ENCODE data around the gene TMEM232.
"Not testable (repeated sequence)": the region's sequence is repeated elsewhere in the genome, so short reads cannot be mapped to it uniquely, and the experiment has no call there.

TMEM232 gene

GRCh38 chr5:110618941-110619340, 107.5 kb downstream of the TMEM232 start:
- DNase-seq = no peak

DNA sequence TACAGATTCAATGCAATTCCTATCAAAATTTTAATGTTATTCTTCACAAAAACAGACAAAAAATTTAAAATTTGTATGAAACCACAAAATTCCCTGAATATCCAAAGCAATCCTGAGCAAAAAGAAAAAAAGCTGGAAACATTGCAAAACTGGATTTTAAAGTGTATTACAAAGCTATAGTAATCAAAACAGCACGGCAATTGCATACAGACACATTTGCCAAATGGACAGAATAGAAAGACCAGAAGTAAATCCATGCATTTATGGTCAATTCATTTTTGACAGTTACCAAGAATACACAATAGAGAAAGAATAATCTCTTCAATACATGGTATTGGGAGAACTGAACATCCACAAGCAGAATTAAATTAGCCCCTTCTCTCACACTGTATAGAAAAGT, 110.5 kb downstream of the TMEM232 start:
- DNase-seq = no peak

DNA sequence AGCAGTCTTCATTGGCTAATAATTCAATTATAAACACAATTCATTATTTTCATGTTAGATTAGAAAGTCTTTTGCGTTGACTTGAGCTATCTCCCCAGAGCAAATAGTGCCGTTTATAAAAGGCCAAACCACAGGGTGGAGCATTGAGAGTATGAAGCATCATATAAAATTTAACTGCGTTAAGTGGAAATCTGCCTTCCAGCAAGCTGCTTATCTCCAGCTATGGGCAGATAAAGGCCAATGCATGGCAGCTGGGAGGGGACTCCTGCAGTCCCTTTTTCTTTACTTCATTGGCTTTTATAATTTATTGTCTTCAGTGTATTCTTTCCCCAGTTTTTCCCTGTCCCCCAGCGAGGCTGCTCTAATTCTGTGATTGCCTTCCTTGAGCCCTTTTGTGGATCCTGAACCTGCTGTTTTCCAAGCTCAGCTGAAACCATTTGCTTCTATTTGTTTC, 113.7 kb downstream of the TMEM232 start:
- DNase-seq = no peak

GRCh38 chr5:110611817-110612216, 114.7 kb downstream of the TMEM232 start:
- DNase-seq = no peak

DNA sequence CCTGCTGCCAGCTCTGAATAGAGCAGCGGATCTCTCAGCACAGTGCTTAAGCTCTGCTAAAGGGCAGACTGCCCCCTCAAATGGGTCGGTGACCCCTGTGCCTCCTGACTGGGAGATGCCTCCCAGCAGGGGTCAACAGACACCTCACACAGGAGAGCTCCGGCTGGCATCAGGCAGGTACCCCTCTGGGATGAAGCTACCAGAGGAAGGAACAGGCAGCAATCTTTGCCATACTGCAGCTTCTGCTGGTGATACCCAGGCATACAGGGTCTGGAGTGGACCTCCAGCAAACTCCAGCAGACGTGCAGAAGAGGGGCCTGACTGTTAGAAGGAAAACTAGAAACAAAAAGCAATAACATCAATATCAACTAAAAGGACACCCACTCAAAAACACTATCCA, 131.6 kb downstream of the TMEM232 start:
- DNase-seq = no peak

- no peak for DNase-seq
Observed at GRCh38 chr5:110590187-110590586, 136.3 kb downstream of the TMEM232 start.

DNA sequence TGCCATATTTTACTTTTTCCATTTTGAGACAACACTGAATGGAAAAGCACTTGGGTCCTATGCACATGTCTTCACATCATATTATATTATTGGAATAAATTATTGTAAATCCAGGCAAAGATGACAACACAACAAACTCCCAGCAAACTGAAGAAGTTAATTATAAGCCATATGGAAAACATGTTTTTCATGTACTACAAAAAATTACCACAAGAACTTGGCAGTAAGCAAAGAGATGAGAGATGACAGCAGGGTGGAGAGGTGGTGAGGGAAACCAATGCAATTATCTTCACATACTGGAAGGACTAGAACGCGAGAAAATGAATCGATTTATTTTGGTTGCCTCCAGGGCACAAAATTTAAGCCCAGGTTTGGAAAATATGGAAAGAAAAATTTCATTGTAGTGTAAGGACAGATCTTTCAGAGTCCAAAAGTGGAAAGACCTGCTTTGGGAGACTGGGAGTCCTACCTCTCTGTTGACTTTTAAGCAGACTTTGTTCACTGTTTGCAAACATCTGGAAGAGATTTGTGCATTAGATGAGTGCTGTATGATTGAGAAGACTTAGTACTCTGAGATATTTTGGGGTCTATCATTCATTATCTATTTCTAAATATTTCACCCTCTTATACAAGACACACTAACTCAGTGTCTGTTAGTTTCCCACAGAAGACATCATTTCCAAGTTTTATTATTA, 138.0 kb downstream of the TMEM232 start:
- DNase-seq = no peak

- no peak for DNase-seq
Observed at GRCh38 chr5:110580625-110581024, 145.8 kb downstream of the TMEM232 start.

- no peak for DNase-seq
Observed at GRCh38 chr5:110572729-110573128, 153.7 kb downstream of the TMEM232 start.

DNA sequence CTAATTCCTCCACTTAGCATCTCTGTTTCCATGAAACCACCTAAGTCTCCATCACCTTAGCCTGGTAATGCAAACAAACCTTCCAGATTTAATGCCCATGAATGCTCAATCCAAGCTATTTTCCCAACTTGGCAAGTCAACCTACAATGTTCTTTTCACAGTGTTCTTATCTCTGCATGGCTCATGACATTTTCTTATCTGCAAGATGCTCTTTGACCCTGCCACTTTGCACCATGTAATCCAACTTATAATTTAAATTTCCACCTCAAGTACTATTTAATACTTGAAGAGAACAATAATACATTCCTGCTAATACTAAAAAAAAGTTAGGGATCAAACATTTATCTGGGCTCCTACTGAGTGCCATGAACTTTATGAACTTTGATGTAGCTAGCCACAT, 164.3 kb downstream of the TMEM232 start:
- DNase-seq = no peak

- no peak for DNase-seq
Observed at GRCh38 chr5:110561510-110561909, 165.0 kb downstream of the TMEM232 start.

DNA sequence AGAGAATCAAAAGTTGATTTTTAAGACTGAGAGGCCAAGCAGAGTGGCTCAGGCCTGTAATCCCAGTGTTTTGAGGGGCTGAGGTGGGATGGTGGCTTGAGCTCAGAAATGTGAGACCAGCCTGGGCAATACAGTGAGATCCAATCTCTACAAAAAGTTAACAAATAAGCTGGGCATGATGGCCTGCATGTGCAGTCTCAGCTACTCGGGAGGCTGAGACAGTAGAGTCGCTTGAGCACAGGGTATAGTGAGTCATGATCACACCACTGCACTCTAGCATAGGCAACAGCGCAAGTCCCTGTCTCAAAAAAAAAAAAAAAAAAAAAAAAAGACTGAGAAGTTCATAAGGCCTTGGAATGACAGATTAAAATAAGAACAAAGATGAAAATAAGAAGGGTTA, 177.2 kb downstream of the TMEM232 start:
- no peak for DNase-seq

DNA sequence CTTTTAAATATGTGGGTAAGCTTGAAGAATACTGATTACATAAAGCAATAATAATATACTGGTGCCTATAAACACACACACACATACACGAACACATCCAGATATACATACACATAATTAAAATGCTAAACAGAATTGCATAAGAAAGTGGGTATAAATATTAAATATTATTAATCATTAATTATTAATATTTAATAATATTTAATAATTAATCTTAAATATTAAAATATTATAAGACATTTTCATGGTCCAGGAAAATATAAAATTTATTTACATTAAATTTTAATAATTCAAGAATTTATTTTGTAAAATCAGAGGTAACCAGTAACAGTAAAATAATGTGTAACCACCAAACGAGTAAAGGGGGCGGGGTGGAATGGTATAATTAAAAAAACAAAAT, 178.3 kb downstream of the TMEM232 start:
- no peak for DNase-seq

- no peak for DNase-seq
Observed at GRCh38 chr5:110547495-110547894, 179.0 kb downstream of the TMEM232 start.

GRCh38 chr5:110545716-110546115, 180.8 kb downstream of the TMEM232 start:
- DNase-seq = no peak

GRCh38 chr5:110544603-110545002, 181.9 kb downstream of the TMEM232 start:
- no peak for DNase-seq

- DNase-seq = no peak
Observed at GRCh38 chr5:110542949-110543348, 183.5 kb downstream of the TMEM232 start.

DNA sequence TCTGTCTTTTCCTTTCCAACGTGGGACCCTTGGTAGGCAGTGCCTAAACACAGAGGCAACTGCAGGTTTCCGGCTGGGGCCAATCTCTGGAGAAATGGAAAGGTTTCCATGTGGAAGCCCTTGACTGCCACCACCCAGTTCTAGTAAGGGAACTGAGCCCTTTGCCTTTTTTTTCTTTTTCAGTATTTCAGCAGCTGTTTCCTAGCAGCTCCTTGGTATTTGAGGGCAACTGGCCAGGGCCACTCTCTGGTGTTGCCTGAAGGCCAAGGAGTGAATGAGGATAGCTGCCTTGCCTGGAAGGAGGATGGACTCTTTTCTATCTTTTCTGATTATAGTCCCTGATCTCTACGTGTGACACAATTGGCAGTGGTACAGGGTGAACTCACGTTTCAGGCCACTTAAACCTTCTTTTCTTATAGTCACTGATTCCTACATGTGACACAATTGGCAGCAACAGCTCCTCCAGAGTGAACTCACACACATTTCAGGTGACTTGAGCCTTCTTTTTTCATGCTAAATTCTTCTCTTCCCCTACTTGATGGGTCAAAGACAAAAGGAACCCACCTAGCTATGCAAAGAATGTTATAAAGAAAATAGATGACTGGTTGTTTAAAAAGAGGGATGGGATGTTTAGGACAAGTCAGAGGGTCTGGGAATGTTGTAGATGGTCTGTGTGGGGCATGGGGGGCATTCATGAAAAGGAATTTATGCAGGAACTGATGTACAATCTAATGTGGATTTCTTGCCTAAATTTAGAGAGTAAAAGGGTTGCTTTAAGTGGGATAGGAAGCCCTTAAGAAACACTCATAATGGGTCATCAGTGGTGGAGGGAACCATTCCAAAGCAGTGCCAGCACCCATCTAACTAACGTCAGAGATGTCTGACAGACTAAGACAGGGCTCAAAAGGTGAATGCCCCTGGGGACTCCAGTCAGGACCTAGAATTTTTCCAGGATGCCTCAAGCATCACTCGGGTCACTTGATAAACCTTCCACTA, 190.1 kb downstream of the TMEM232 start:
- no peak for DNase-seq

GRCh38 chr5:110535146-110535545, 191.3 kb downstream of the TMEM232 start:
- DNase-seq = not testable (repeated sequence)

GRCh38 chr5:110525762-110526161, 200.7 kb downstream of the TMEM232 start:
- no peak for DNase-seq

DNA sequence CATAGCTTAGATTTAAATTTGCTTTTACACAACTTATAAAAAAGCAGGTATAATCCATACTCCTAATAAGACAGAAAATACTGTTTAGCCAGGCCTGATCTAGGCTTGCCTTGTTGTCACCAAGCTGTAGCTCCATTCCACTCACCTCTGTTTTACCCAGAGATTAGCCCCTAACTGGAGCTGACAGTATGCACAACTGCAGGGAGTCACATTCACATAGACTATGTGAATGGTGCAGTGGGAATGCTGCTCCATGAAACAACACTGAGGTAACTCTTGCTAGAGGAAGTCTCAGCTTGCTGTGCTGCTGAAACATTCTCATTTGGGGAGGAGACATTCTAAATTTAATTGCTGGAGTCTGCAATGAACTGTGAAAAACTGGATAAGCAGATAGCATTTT, 209.1 kb downstream of the TMEM232 start:
- no peak for DNase-seq

DNA sequence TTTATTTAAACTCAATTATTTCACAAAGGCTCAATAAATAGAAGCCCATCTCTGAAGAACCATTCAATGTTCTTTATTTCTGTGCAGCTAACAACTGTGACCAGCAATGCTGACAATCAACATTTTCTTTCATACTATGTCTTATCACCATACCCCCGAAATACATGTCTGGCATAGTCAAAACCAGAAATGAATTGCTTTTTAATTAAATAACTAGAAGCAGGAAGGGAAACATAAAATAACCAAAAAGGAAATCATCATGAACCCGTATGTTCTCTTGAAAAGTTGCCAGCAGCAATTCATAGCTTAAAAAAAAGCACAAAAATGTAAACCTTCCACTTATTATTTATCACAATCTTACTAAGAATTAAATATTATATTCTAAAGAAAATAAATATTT, 212.4 kb downstream of the TMEM232 start:
- DNase-seq = no peak

DNA sequence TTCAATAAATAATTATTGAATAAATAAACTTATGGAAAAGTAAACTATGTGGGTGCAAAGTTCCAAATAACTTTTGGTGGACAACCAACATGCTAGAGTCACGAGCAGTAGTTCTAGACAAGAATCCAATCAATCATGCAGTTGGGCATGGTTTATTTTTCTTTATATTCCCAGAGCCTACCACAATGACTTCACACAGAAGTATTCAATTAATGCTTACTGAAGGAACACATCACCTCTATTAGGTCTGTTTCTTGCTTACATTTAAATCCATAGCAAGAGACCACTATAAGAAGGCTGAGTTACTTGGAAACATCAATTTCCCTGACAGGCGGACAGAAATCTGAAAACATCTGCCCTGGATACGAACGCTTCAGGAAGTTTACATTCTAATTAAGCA, 214.2 kb downstream of the TMEM232 start:
- no peak for DNase-seq

GRCh38 chr5:110510146-110510545, 216.3 kb downstream of the TMEM232 start:
- no peak for DNase-seq

All from activated CD4-positive, CD25-positive, alpha-beta regulatory T cell (primary cell).